ENCODE results near the gene TENT4A.
A peak's percentile ranks its signal among the peaks of the same experiment; 100 is the strongest.

Gene TENT4A

GRCh38 chr5:6752782-6753181, 39.5 kb downstream of the TENT4A start:
- no peak for DNase-seq (ENCODE audit: low spot score)

- no peak for DNase-seq (ENCODE audit: low spot score)
These were observed 40.6 kb downstream of the TENT4A start for GRCh38 chr5:6753851-6754250.

GRCh38 chr5:6754766-6755165, 41.5 kb downstream of the TENT4A start:
- no peak for DNase-seq (ENCODE audit: low spot score)

- DNase-seq (ENCODE audit: low spot score), result no peak
These were observed 42.3 kb downstream of the TENT4A start for GRCh38 chr5:6755519-6755918.

- DNase-seq (ENCODE audit: low spot score), result no peak
These were observed 42.7 kb downstream of the TENT4A start for GRCh38 chr5:6755941-6756340.

GRCh38 chr5:6757414-6757969, 44.3 kb downstream of the TENT4A start:
- no peak for DNase-seq (ENCODE audit: low spot score)

- DNase-seq (ENCODE audit: low spot score), result no peak
These were observed 45.0 kb downstream of the TENT4A start for GRCh38 chr5:6758236-6758635.

GRCh38 chr5:6758706-6759105, 45.5 kb downstream of the TENT4A start:
- no peak for DNase-seq (ENCODE audit: low spot score)

GRCh38 chr5:6759401-6759800, 46.2 kb downstream of the TENT4A start:
- peak; percentile 30 for DNase-seq (ENCODE audit: low spot score)

GRCh38 chr5:6759983-6760382, 46.8 kb downstream of the TENT4A start:
- no peak for DNase-seq (ENCODE audit: low spot score)

- no peak for DNase-seq (ENCODE audit: low spot score)
These were observed 47.5 kb downstream of the TENT4A start for GRCh38 chr5:6760686-6761085.

GRCh38 chr5:6761333-6761732, 48.1 kb downstream of the TENT4A start:
- DNase-seq (ENCODE audit: low spot score), result no peak

- no peak for DNase-seq (ENCODE audit: low spot score)
These were observed 48.9 kb downstream of the TENT4A start for GRCh38 chr5:6762116-6762515.

GRCh38 chr5:6762697-6763096, 49.5 kb downstream of the TENT4A start:
- DNase-seq (ENCODE audit: low spot score), result no peak

GRCh38 chr5:6763191-6763590, 50.0 kb downstream of the TENT4A start:
- DNase-seq (ENCODE audit: low spot score), result no peak

- DNase-seq (ENCODE audit: low spot score), result peak; percentile 56
These were observed 52.6 kb downstream of the TENT4A start for GRCh38 chr5:6765612-6766525.

GRCh38 chr5:6766604-6767093, 53.4 kb downstream of the TENT4A start:
- peak; percentile 47 for DNase-seq (ENCODE audit: low spot score)

- DNase-seq (ENCODE audit: low spot score), result no peak
These were observed 54.3 kb downstream of the TENT4A start for GRCh38 chr5:6767481-6768063.

GRCh38 chr5:6768590-6769230, 55.5 kb downstream of the TENT4A start:
- DNase-seq (ENCODE audit: low spot score), result no peak

- no peak for DNase-seq (ENCODE audit: low spot score)
These were observed 57.8 kb downstream of the TENT4A start for GRCh38 chr5:6770826-6771607.

GRCh38 chr5:6772886-6773285, 59.7 kb downstream of the TENT4A start:
- no peak for DNase-seq (ENCODE audit: low spot score)

Data from hematopoietic multipotent progenitor cell treated with erythropoietin and hydrocortisone succinate and interleukin-3 and kit ligand, for 15 days (in vitro differentiated cells).